ENCODE data around the gene HS1BP3. TPM values are rescaled to one million over a fixed set of nuclear protein-coding genes. Genes with fewer than 3 reads are reported as not detected.

The HS1BP3 gene
- total and polyA plus RNA-seq, 8 donors = 12.5 to 39.7 (median 13.4) TPM

- no peaks in the 10 kb centered on the region for H3K9me3 ChIP-seq
- TF ChIP-seq CTCF (IDR thresholded peaks at IDR 0.05) = no peak
- peaks cover 2 to 36% of the 10 kb centered on the region in 2 donors for H3K4me1 ChIP-seq
- H3K27ac ChIP-seq = no peak overlapping the region
- ATAC-seq (no peak), DNase-seq (peak in 1 of 4 donors; percentile 76)
- H3K36me3 ChIP-seq = no peaks in the 10 kb centered on the region
- no peak overlapping the region for H3K4me3 ChIP-seq
- intact Hi-C loops (cut with DNase I) = no loop called here
- H3K27me3 ChIP-seq = peaks cover 75 to 97% of the 10 kb centered on the region in 2 donors
Observed at GRCh38 chr2:20671036-20671735, 20.3 kb upstream of the HS1BP3 start.

DNA sequence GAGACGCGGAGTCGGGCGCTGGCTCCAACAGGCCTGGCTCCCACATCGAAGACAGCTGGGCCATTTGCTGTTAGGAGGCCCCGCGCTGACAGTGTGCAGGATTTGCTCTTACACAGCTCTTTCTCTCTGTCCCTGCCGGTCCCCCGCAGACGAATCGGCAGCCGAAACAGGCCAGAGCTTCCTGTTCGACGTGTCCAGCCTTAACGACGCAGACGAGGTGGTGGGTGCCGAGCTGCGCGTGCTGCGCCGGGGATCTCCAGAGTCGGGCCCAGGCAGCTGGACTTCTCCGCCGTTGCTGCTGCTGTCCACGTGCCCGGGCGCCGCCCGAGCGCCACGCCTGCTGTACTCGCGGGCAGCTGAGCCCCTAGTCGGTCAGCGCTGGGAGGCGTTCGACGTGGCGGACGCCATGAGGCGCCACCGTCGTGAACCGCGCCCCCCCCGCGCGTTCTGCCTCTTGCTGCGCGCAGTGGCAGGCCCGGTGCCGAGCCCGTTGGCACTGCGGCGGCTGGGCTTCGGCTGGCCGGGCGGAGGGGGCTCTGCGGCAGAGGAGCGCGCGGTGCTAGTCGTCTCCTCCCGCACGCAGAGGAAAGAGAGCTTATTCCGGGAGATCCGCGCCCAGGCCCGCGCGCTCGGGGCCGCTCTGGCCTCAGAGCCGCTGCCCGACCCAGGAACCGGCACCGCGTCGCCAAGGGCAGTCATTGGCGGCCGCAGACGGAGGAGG lies 19.6 kb upstream of the HS1BP3 start:
- H3K27me3 ChIP-seq = peaks cover 82 to 99% of the 10 kb centered on the region in 2 donors

GRCh38 chr2:20669562-20670314 lies 18.8 kb upstream of the HS1BP3 start:
- no peak for ATAC-seq
- peak in 1 of 4 donors; percentile 47 for DNase-seq

More for the DNA sequence above, 19.6 kb upstream of the HS1BP3 start:
- DNase-seq = peak in 1 of 4 donors; percentile 57
- H3K36me3 ChIP-seq = no peaks in the 10 kb centered on the region
- intact Hi-C loops (cut with DNase I) = no loop called here
- ATAC-seq = no peak
- peaks cover 6 to 43% of the 10 kb centered on the region in 2 donors for H3K4me1 ChIP-seq
- H3K27ac ChIP-seq = no peak overlapping the region
- H3K9me3 ChIP-seq = no peaks in the 10 kb centered on the region
- no peak overlapping the region for H3K4me3 ChIP-seq
- TF ChIP-seq CTCF (IDR thresholded peaks at IDR 0.05) = no peak

GRCh38 chr2:20668871-20669475 lies 18.1 kb upstream of the HS1BP3 start:
- Histone ChIP-seq H3K27ac (no peak overlapping the region), H3K4me1 (peaks cover 6 to 47% of the 10 kb centered on the region in 2 donors), H3K9me3 (no peaks in the 10 kb centered on the region), H3K4me3 (no peak overlapping the region), H3K27me3 (peaks cover 96 to 99% of the 10 kb centered on the region in 2 donors), H3K36me3 (no peaks in the 10 kb centered on the region)
- no peak for TF ChIP-seq CTCF (IDR thresholded peaks at IDR 0.05)
- ATAC-seq (no peak), DNase-seq (no peak)
- intact Hi-C loops (cut with DNase I) = loop anchor here in 1 of 2 donors (10.0 kb wide), 1 partner anchor 456 kb away; the partner anchor contains the start of gene TDRD15

More at GRCh38 chr2:20669562-20670314, 18.8 kb upstream of the HS1BP3 start:
- TF ChIP-seq CTCF (IDR thresholded peaks at IDR 0.05) = no peak
- H3K36me3 ChIP-seq = no peaks in the 10 kb centered on the region
- no peak overlapping the region for H3K4me3 ChIP-seq
- peaks cover 90 to 99% of the 10 kb centered on the region in 2 donors for H3K27me3 ChIP-seq
- H3K4me1 ChIP-seq = peaks cover 6 to 47% of the 10 kb centered on the region in 2 donors
- no peak overlapping the region for H3K27ac ChIP-seq
- intact Hi-C loops (cut with DNase I) = loop anchor here in 1 of 2 donors (10.0 kb wide), 1 partner anchor 455 kb away; the partner anchor contains the start of gene TDRD15
- no peaks in the 10 kb centered on the region for H3K9me3 ChIP-seq

Data from left lung (tissue), 10 donors.